Caco-2 (cell line): Measurements from ENCODE around the gene SMIM44. TPM values are rescaled to one million over a fixed set of nuclear protein-coding genes. Genes with fewer than 3 reads are reported as not detected.
"Not testable (repeated sequence)": the region's sequence is repeated elsewhere in the genome, so short reads cannot be mapped to it uniquely, and the experiment has no call there.

Source experiments
- BruUV-seq: library from RNA; stranded (reverse); fragments of 400-500 nt; replicated peaks from 2 replicates; lab custom pipeline; 2021; lab: Mats Ljungman, UMichigan
- CTCF ChIA-PET: fragments of 300-600 bp; sonication (Branson Sonifier 250); formaldehyde crosslinking; loops from one replicate; lab custom pipeline; 2022; ENCODE audit warnings: antibody characterized with exemption; lab: Charles Lee
- POLR2A ChIA-PET: fragments of 300-600 bp; sonication (Branson Sonifier 250); formaldehyde crosslinking; loops from one replicate; lab custom pipeline; 2022; ENCODE audit warnings: antibody characterized with exemption; lab: Charles Lee
- DNase-seq, 2 experiments: peaks; one replicate each; pipeline versions ENCODE4 v3.0.0 to v3.0.0-alpha.2; 2020 to 2022
- H3K27me3 ChIP-seq: replicated peaks from 2 replicates; pipeline ENCODE4 v1.6.0; 2011; ENCODE audit warnings: low read length; ENCODE audit not compliant: control insufficient read depth, insufficient read depth
- H3K36me3 ChIP-seq: 2 replicates; pipeline ENCODE4 v1.5.1; 2011; ENCODE audit warnings: low read length; ENCODE audit not compliant: control insufficient read depth, insufficient read depth
- H3K4me1 ChIP-seq: fragments of 250-450 bp; sonication (Bioruptor Pico); 2 replicates; pipeline ENCODE4 v1.5.1; 2020; ENCODE audit warnings: mild to moderate bottlenecking
- H3K4me3 ChIP-seq: 2 replicates; pipeline ENCODE4 v1.5.1; 2011; ENCODE audit warnings: low read depth, mild to moderate bottlenecking, control low read depth, low read length
- H3K9me3 ChIP-seq: fragments of 250-450 bp; sonication (Bioruptor Pico); 2 replicates; pipeline ENCODE4 v1.5.1; 2020; ENCODE audit warnings: mild to moderate bottlenecking, moderate library complexity
- H3K27ac Mint-ChIP-seq: one replicate; pipeline ENCODE4 v1.8.0; 2022; ENCODE audit warnings: mixed read lengths; ENCODE audit not compliant: unreplicated experiment
- H3K27me3 Mint-ChIP-seq: one replicate; pipeline ENCODE4 v1.8.0; 2022; ENCODE audit warnings: mixed read lengths; ENCODE audit not compliant: insufficient read depth, unreplicated experiment
- H3K36me3 Mint-ChIP-seq: one replicate; pipeline ENCODE4 v1.8.0; 2022; ENCODE audit warnings: mild to moderate bottlenecking, mixed read lengths; ENCODE audit not compliant: insufficient read depth, unreplicated experiment
- H3K4me1 Mint-ChIP-seq: one replicate; pipeline ENCODE4 v1.8.0; 2022; ENCODE audit warnings: low read depth, mixed read lengths; ENCODE audit not compliant: unreplicated experiment
- H3K4me3 Mint-ChIP-seq: one replicate; pipeline ENCODE4 v1.8.0; 2022; ENCODE audit warnings: mild to moderate bottlenecking, moderate library complexity, mixed read lengths; ENCODE audit not compliant: unreplicated experiment
- H3K9me3 Mint-ChIP-seq: one replicate; pipeline ENCODE4 v1.8.0; 2022; ENCODE audit warnings: mixed read lengths; ENCODE audit not compliant: unreplicated experiment
- intact Hi-C: fragments of 100-400 bp; cut with micrococcal nuclease; formaldehyde crosslinking; loops from one replicate; pipeline ENCODE4 v1.10.0; 2022; ENCODE audit not compliant: unreplicated experiment
- total RNA-seq: library from RNA; stranded (reverse); gene quantifications from 2 replicates; pipeline ENCODE4 v1.2.3, GENCODE V29; 2022
- TF ChIP-seq, protein P1 (sequence below), 2 experiments: fragments of 200-600 bp in 1 of 2; IDR thresholded peaks; 1 replicate in 1 of 2; 2 replicates in 1 of 2; pipeline versions ENCODE4 v1.5.1 to v1.8.0; 2011 to 2022; ENCODE audit warnings: antibody characterized with exemption in 1 of 2, control low read depth in 1 of 2, inconsistent platforms in 1 of 2, low read depth in 1 of 2, low read length in 1 of 2, mild to moderate bottlenecking in 1 of 2, moderate library complexity in 1 of 2; ENCODE audit not compliant: insufficient read depth in 1 of 2, severe bottlenecking in 1 of 2, unreplicated experiment in 1 of 2

Gene SMIM44
- total RNA-seq, 1 experiment from 2014 or later: not detected

DNA sequence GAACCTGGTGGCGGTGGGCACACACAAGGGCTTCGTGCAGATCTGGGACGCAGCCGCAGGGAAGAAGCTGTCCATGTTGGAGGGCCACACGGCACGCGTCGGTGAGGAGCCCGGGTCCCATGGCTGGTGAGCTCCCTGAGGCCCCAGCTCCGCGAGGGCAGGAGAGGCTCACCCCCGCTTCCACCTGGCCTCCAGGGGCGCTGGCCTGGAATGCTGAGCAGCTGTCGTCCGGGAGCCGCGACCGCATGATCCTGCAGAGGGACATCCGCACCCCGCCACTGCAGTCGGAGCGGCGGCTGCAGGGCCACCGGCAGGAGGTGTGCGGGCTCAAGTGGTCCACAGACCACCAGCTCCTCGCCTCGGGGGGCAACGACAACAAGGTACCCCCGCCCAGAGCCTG, 48.5 kb upstream of the SMIM44 start:
- Mint-ChIP-seq H3K36me3 (peaks cover 42% of the 10 kb centered on the region), H3K27me3 (no peaks in the 10 kb centered on the region), H3K9me3 (no peaks in the 10 kb centered on the region), H3K27ac (no peak overlapping the region), H3K4me3 (no peak overlapping the region), H3K4me1 (no peaks in the 10 kb centered on the region)
- H3K27me3 ChIP-seq: no peaks in the 10 kb centered on the region
- POLR2A ChIA-PET: no interaction called here
- TF ChIP-seq, protein P1, sequence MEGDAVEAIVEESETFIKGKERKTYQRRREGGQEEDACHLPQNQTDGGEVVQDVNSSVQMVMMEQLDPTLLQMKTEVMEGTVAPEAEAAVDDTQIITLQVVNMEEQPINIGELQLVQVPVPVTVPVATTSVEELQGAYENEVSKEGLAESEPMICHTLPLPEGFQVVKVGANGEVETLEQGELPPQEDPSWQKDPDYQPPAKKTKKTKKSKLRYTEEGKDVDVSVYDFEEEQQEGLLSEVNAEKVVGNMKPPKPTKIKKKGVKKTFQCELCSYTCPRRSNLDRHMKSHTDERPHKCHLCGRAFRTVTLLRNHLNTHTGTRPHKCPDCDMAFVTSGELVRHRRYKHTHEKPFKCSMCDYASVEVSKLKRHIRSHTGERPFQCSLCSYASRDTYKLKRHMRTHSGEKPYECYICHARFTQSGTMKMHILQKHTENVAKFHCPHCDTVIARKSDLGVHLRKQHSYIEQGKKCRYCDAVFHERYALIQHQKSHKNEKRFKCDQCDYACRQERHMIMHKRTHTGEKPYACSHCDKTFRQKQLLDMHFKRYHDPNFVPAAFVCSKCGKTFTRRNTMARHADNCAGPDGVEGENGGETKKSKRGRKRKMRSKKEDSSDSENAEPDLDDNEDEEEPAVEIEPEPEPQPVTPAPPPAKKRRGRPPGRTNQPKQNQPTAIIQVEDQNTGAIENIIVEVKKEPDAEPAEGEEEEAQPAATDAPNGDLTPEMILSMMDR (IDR thresholded peaks at IDR 0.05; ENCODE audit: insufficient read depth in 1 of 2, low read depth in 1 of 2, low read length in 1 of 2, severe bottlenecking in 1 of 2, unreplicated experiment in 1 of 2): no peak
- DNase-seq: no peak
- H3K4me1 ChIP-seq: no peaks in the 10 kb centered on the region
- CTCF ChIA-PET: interaction anchor here (1.4 kb wide), 1 partner anchor 13 kb away, joined by 4 read pairs; no protein-coding TSS in a partner anchor
- intact Hi-C loops: no loop called here
- BruUV-seq: no TSS peak
- no peak overlapping the region for H3K4me3 ChIP-seq
- H3K36me3 ChIP-seq: 0 out of 2 replicates have a peak, but pooled peaks cover 1% of the 10 kb centered on the region
- H3K9me3 ChIP-seq: no peaks in the 10 kb centered on the region

DNA sequence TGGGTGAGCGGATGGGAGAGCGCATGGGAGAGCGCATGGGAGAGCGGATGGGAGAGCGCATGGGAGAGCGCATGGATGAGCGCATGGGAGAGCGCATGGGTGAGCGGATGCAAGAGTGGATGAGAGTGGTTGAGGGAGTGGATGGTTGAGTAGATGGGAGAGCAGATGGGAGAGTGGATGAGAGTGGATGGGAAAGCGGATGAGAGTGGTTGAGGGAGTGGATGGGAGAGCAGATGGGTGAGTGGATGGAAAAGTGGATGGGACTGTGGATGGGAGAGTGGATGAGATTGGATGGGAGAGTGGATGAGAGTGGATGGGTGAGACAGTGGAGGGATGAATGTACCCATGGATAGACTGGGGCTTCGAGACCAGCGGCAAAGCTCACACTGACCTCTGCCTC, 47.1 kb upstream of the SMIM44 start:
- intact Hi-C loops: no loop called here
- CTCF ChIA-PET: no interaction called here

DNA sequence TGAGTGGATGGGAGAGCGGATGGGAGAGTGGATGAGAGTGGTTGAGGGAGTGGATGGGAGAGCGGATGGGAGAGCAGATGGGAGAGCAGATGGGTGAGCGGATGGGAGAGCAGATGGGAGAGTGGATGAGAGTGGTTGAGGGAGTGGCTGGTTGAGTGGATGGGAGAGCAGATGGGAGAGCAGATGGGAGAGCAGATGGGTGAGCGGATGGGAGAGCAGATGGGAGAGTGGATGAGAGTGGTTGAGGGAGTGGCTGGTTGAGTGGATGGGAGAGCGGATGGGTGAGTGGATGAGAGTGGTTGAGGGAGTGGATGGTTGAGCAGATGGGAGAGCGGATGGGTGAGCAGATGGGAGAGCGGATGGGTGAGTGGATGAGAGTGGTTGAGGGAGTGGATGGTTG, 46.1 kb upstream of the SMIM44 start:
- H3K27me3 Mint-ChIP-seq, H3K4me1 Mint-ChIP-seq, DNase-seq, H3K9me3 Mint-ChIP-seq, POLR2A ChIA-PET, BruUV-seq, H3K4me3 ChIP-seq, H3K4me3 Mint-ChIP-seq, H3K27me3 ChIP-seq, CTCF ChIA-PET, intact Hi-C loops, H3K27ac Mint-ChIP-seq, H3K9me3 ChIP-seq, H3K36me3 ChIP-seq, H3K4me1 ChIP-seq: not testable (repeated sequence)
- peaks cover 20% of the 10 kb centered on the region for H3K36me3 Mint-ChIP-seq

More for the DNA sequence above, 47.1 kb upstream of the SMIM44 start:
- Mint-ChIP-seq H3K27me3 (no peaks in the 10 kb centered on the region), H3K36me3 (peaks cover 31% of the 10 kb centered on the region), H3K27ac (no peak overlapping the region), H3K4me3 (no peak overlapping the region), H3K4me1 (no peaks in the 10 kb centered on the region), H3K9me3 (no peaks in the 10 kb centered on the region)
- POLR2A ChIA-PET: no interaction called here
- no peak for DNase-seq
- TF ChIP-seq, protein P1 (IDR thresholded peaks at IDR 0.05; ENCODE audit: insufficient read depth in 1 of 2, low read depth in 1 of 2, low read length in 1 of 2, severe bottlenecking in 1 of 2, unreplicated experiment in 1 of 2): no peak
- no peaks in the 10 kb centered on the region for H3K27me3 ChIP-seq
- H3K36me3 ChIP-seq: 0 out of 2 replicates have a peak, but pooled peaks cover 1% of the 10 kb centered on the region
- no peaks in the 10 kb centered on the region for H3K4me1 ChIP-seq
- BruUV-seq: no TSS peak
- no peak overlapping the region for H3K4me3 ChIP-seq
- H3K9me3 ChIP-seq: no peaks in the 10 kb centered on the region
